Thoracic aorta endothelial cell (primary cell): Measurements from ENCODE around the gene MBD3L1. TPM values are rescaled to one million over a fixed set of nuclear protein-coding genes. Genes with fewer than 3 reads are reported as not detected.

Experiments
- total RNA-seq: library from RNA; depleted of rRNA; stranded (reverse); fragments of >200 nt; gene quantifications from 2 replicates; pipeline ENCODE4 v1.2.3, GENCODE V29; 2012

The MBD3L1 gene
- total RNA-seq = not detected in 2 replicates

GRCh38 chr19:8832132-8833021 is at the start of gene MBD3L1, which contains the start of gene ZNF558:
Gene MBD3L1 (plus strand): TSS chr19:8832377. CDS start chr19:8842679, 10,302 bp downstream.
Gene ZNF558 (minus strand): TSS chr19:8832304. CDS start chr19:8822659, 9,645 bp downstream.

Other genes starting within 250 kb of the MBD3L1 start
- 2.4 and 4.0 TPM in 2 replicates for gene ADAMTS10, start 221.7 kb upstream of the MBD3L1 start, total RNA-seq
- gene NFILZ, start 201.7 kb upstream of the MBD3L1 start, total RNA-seq = not detected in 2 replicates
- gene ACTL9, start 133.6 kb upstream of the MBD3L1 start, total RNA-seq = not detected in 2 replicates
- not detected in 2 replicates for gene OR2Z1, start 110.7 kb upstream of the MBD3L1 start, total RNA-seq
- 3.3 and 4.2 TPM in 2 replicates for gene ZNF558, start 73 bp upstream of the MBD3L1 start, total RNA-seq
- not detected in 2 replicates for gene MUC16, start 178.0 kb downstream of the MBD3L1 start, total RNA-seq